Ovary (tissue), 3 donors: Measurements from ENCODE around the gene GUCD1.

Source experiments
- CTCF ChIP-seq, 3 donors: fragments of 450-650 bp in 2 of 3; fragments of 200-600 bp in 1 of 3; IDR thresholded peaks; one replicate each; pipeline versions ENCODE4 v1.5.1 to v1.8.0; 2016 to 2022; ENCODE audit warnings: antibody characterized with exemption in 3 of 3, mild to moderate bottlenecking in 1 of 3
- EP300 ChIP-seq: sonication (generic); formaldehyde crosslinking; IDR thresholded peaks from one replicate; pipeline ENCODE4 v1.6.1; 2017; ENCODE audit warnings: antibody characterized with exemption
- POLR2A ChIP-seq: fragments of 450-650 bp; IDR thresholded peaks from one replicate; pipeline ENCODE4 v1.6.1; 2017; ENCODE audit warnings: antibody characterized with exemption, mild to moderate bottlenecking, moderate library complexity
- donor health status: DM: no; HTN: no; CAD: no.

- TF ChIP-seq CTCF (IDR thresholded peaks at IDR 0.05): no peak
- TF ChIP-seq POLR2A: no peak
- no peak for TF ChIP-seq EP300
Observed at GRCh38 chr22:24550902-24551435, 4.0 kb downstream of the GUCD1 start.
